Stromal cell of bone marrow (primary cell): ENCODE measurements around the gene FBXO42.

Experiments used
- DNase-seq: peaks from one replicate; pipeline ENCODE4 v3.0.0-alpha.2; 2012; ENCODE audit warnings: low read depth

FBXO42 gene

GRCh38 chr1:16351994-16352841 lies at the start of gene FBXO42:
TSS of gene FBXO42 (minus strand) at chr1:16352480. CDS start at chr1:16315418, 37,062 bp downstream.
- peak; percentile 77 for DNase-seq

GRCh38 chr1:16398371-16398953 lies 46.2 kb upstream of the FBXO42 start:
- no peak for DNase-seq

DNA sequence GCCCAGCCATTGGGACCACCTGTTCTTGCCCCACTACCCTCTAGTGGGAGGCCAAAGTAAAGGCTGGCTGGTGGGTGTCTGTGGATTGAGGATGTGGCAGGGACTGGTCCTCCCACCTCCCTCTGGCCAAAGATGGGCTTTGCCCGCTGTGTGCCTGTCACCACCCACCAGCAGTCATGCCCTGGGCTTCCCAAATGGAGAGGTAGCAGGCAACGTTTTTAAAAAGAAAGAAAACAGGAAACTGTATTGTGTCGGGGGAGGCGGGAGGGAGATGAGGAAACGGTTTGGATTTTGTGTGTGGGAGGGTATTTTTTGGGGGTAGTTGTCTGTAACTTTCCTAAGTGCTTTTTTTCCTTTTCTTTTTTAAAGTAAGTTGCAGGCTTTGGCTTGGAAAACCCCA lies 44.8 kb upstream of the FBXO42 start:
- DNase-seq: no peak

DNA sequence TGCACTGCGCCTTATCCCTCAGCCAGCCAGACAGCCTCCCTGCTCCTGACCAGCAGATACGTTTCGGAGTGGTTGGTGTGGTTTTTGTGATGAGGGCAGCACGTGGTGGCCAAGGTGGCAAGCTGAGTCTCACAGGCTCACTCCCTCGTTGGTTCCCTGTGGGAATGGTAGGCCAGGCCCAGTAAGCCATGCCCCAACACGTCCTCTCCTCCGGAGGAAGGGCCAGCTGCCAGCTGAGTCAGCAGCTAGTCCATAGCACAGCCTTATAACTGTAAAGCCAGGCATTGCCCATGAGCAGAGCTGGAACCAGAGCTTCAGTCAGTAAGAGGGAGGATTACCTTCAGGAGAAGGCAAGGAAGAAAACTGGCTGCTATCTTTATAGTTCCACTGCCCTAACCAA lies 44.3 kb upstream of the FBXO42 start:
- peak; percentile 82 for DNase-seq

- DNase-seq: no peak
These were observed 42.7 kb upstream of the FBXO42 start for GRCh38 chr1:16394977-16395376.

- DNase-seq: no peak
These were observed 41.6 kb upstream of the FBXO42 start for GRCh38 chr1:16393570-16394521.

- no peak for DNase-seq
These were observed 40.7 kb upstream of the FBXO42 start for GRCh38 chr1:16392740-16393569.

DNA sequence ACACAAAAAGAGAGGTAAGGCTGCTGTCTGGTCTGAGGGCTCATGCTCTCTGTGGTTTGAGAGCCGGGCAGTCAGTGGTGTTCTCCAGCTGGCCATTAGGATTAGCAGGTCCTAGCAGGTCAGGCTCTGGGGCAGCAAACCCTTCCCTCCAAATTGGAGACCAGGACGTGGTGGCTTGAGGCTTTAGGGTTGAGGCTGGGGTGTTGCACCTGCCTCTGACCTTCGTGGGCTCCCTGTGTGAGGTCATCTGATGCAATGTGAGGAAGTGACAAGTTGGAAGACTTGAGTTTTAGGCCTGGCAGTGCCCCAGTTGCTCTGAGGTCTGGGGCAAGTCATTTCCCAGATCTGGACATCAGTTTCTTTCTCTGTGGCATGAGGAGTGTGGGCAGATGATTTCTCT lies 39.1 kb upstream of the FBXO42 start:
- no peak for DNase-seq

GRCh38 chr1:16387201-16388188 lies 35.2 kb upstream of the FBXO42 start:
- DNase-seq: no peak

GRCh38 chr1:16386454-16387113 lies 34.3 kb upstream of the FBXO42 start:
- DNase-seq: peak; percentile 83

DNA sequence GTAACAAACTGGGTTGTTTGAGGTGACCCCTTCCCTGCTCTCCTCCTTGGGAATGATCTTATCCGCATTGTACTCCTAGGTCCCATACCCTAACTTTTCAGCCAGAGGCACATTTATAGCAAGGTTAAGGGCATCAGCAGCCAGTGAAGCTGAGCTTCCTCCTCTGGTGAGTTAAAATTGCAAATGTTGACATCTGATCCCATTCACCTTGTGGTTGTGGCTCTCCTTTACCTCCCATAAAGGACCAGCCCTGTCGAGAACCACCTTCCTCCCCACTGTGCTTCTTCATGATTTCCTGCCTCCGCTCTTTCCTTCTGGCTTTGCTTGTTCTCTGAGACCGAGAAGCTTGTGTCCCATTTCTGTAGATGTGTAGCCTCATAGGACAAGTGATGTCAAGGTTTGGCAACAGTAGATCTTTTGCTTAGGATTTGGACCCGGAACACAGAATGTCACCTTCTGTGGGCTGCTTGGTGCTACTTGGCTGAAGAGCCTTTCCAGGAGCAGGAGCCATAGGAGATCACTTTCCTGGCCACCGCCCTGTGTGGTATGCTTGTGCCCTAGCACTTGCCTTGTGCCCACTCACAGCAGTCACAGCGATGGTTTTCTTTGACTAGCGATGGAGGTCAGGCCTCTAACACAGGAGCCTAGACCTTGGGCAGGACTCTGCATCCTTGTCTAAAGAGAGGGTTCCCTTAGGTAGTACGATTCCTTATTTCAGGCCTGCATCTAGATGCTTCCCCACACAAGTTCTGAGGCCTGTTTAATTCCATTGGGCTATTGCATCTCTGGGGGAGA lies 33.6 kb upstream of the FBXO42 start:
- DNase-seq: no peak

GRCh38 chr1:16383888-16384287 lies 31.6 kb upstream of the FBXO42 start:
- DNase-seq: no peak

GRCh38 chr1:16380868-16381267 lies 28.6 kb upstream of the FBXO42 start:
- DNase-seq: no peak

DNA sequence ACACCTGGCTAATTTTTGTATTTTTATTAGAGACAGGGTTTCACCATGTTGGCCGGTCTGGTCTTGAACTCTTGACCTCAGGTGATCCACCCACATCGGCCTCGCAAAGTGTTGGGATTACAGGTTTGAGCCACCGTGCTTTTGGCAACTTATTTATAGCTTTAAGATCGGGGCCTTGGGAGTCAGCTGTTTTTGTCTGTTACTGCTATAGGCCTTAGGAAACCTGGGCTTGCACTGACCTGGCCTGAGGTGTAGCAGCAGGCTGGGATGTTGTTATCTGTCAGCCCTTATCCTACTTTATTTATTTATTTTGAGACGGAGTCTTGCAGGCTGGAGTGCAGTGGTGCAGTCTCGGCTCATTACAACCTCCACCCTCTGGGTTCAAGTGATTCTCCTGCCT lies 26.2 kb upstream of the FBXO42 start:
- DNase-seq: no peak

DNA sequence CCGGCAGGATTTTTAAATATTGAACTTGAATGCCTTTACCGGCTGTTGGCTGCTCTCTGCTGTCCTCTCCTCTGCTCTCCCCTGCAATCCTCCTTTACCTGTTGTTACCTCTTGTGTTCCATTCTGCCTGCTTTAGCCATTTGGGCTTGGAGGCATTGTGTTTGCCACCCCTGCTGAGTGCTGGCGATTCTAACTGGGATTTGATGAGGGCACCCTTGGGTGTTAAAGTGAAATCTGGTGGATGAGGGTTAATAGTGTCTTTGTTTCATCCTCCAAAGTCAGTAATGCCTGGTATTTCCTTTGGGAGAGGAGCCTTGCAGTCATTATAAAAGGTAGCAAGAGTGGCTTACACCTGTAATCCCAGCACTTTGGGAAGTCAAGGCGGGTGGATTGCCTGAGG lies 24.7 kb upstream of the FBXO42 start:
- no peak for DNase-seq

GRCh38 chr1:16375521-16376340 lies 23.5 kb upstream of the FBXO42 start:
- no peak for DNase-seq

DNA sequence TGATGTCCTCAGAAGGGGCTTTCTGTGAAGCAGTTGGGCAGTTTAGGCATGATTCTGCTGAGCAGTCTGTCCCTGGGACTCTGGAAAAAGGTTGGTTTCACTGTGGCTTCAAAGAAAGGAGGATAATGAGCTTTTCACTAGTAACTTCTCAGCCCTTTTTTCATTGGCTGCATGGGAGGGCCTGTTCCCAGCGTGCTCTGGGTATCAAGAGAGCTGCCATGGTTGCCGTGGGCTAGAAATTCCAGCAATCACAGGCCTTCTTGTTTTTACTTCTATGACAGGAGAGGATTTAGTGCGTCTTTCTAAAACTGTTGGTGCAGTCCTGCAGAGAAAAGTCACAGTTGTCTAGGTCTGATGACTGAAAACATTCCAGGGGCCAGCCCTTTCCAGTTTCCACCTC lies 22.0 kb upstream of the FBXO42 start:
- DNase-seq: no peak
